Neural progenitor cell (in vitro differentiated cells): ENCODE measurements around the gene RNF183. TPM values are rescaled to one million over a fixed set of nuclear protein-coding genes. Genes with fewer than 3 reads are reported as not detected.

Source experiments
- DNase-seq: peaks from one replicate; pipeline ENCODE4 v3.0.0-alpha.2; 2016; ENCODE audit warnings: low spot score
- H2AFZ ChIP-seq: fragments of 200-600 bp; sonication (generic); replicated peaks from 2 replicates; pipeline ENCODE4 v1.6.1; 2016; ENCODE audit warnings: antibody characterized with exemption
- H3F3A ChIP-seq: fragments of 200-600 bp; sonication (generic); 2 replicates; pipeline ENCODE4 v1.6.1; 2016; ENCODE audit warnings: antibody characterized with exemption, low read depth
- H3K27ac ChIP-seq: fragments of 200-600 bp; sonication (generic); 2 replicates; pipeline ENCODE4 v1.5.1; 2016; ENCODE audit warnings: mild to moderate bottlenecking
- H3K27me3 ChIP-seq: fragments of 200-600 bp; sonication (generic); 2 replicates; pipeline ENCODE4 v1.6.1; 2016; ENCODE audit warnings: mild to moderate bottlenecking, moderate library complexity
- H3K36me3 ChIP-seq: fragments of 200-600 bp; sonication (generic); 2 replicates; pipeline ENCODE4 v1.5.1; 2016
- H3K4me1 ChIP-seq: fragments of 200-600 bp; sonication (generic); 2 replicates; pipeline ENCODE4 v1.6.1; 2016; ENCODE audit warnings: mixed run types
- H3K4me2 ChIP-seq: fragments of 200-600 bp; sonication (generic); 2 replicates; pipeline ENCODE4 v1.6.1; 2016
- H3K4me3 ChIP-seq: fragments of 200-600 bp; sonication (generic); 2 replicates; pipeline ENCODE4 v1.5.1; 2016
- H3K79me2 ChIP-seq: fragments of 200-600 bp; sonication (generic); 2 replicates; pipeline ENCODE4 v1.6.1; 2016; ENCODE audit warnings: low read depth
- H3K9ac ChIP-seq: fragments of 200-600 bp; sonication (generic); 2 replicates; pipeline ENCODE4 v1.6.1; 2016
- H3K9me3 ChIP-seq: fragments of 200-600 bp; sonication (generic); 2 replicates; pipeline ENCODE4 v1.5.1; 2016; ENCODE audit warnings: low read depth
- H4K20me1 ChIP-seq: fragments of 200-600 bp; sonication (generic); 2 replicates; pipeline ENCODE4 v1.6.1; 2016; ENCODE audit warnings: low read depth
- H3K27ac Mint-ChIP-seq: 3 replicates; pipeline ENCODE4 v1.8.0; 2021; ENCODE audit warnings: mixed read lengths
- H3K27me3 Mint-ChIP-seq: 2 replicates; pipeline ENCODE4 v1.8.0; 2022; ENCODE audit warnings: low read depth, mild to moderate bottlenecking, inconsistent platforms, moderate library complexity, mixed read lengths; ENCODE audit not compliant: insufficient read depth
- H3K36me3 Mint-ChIP-seq: 3 replicates; pipeline ENCODE4 v1.8.0; 2021; ENCODE audit warnings: mixed read lengths
- H3K4me1 Mint-ChIP-seq: 3 replicates; pipeline ENCODE4 v1.8.0; 2021; ENCODE audit warnings: mixed read lengths
- H3K4me3 Mint-ChIP-seq: 3 replicates; pipeline ENCODE4 v1.8.0; 2021; ENCODE audit warnings: mild to moderate bottlenecking, moderate library complexity, mixed read lengths
- H3K9me3 Mint-ChIP-seq: 3 replicates; pipeline ENCODE4 v1.8.0; 2020; ENCODE audit warnings: mixed read lengths
- EZH2 ChIP-seq: fragments of 200-600 bp; sonication (generic); IDR thresholded peaks from 2 replicates; pipeline ENCODE4 v1.6.1; 2017; ENCODE audit warnings: antibody characterized with exemption, mild to moderate bottlenecking, moderate library complexity
- EZH2phosphoT487 ChIP-seq: fragments of 200-600 bp; sonication (generic); IDR thresholded peaks from 2 replicates; pipeline ENCODE4 v1.6.1; 2017; ENCODE audit warnings: antibody characterized with exemption
- total RNA-seq: library from RNA; depleted of rRNA; stranded (reverse); fragments of >200 nt; gene quantifications from 2 replicates; pipeline ENCODE4 v1.2.3, GENCODE V29; 2015; ENCODE audit warnings: low replicate concordance
- TF ChIP-seq, protein P1 (sequence below): fragments of 200-600 bp; sonication (generic); IDR thresholded peaks from 2 replicates; pipeline ENCODE4 v1.5.1; 2017; ENCODE audit warnings: antibody characterized with exemption, mild to moderate bottlenecking

Gene RNF183, protein sequence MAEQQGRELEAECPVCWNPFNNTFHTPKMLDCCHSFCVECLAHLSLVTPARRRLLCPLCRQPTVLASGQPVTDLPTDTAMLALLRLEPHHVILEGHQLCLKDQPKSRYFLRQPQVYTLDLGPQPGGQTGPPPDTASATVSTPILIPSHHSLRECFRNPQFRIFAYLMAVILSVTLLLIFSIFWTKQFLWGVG
- 0.09 and 0.28 TPM in 2 replicates for total RNA-seq

DNA sequence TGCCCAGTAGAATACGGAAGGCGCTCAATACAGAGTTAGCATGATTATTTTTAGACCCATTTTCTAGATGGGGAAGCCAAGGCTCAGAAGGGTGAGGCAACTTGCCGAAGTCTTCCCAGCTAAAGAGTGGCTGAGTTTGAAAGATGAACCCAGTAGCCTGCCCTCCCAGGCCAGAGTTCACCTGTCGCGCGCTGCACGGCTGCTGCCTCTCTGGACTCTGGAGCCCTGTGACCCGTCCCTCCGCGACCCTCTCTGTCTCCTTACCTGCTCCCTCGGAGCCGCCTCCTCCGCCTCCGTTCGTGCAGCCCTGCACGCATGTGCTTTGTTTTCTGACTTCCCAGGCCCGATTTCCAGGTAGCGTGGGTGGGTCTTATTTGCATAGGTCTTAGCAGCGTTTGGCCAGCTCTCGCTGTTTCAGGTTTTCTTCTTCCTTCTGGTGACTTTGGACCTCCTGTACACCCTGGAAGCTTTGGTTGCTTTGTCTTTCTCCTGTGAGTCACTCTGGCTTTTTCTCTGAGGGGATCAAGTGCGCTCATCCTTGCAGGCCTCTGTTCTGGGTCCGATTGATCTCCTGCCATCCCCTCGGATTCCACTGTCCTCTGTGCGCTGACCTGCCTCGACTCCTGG is at the start of gene RNF183:
Gene RNF183 (minus strand): TSS at position 585 of the 627 bp plus-strand sequence. CDS start 5,192 bp downstream, outside the sequence.
- no peaks in the 10 kb centered on the region for H3K27me3 Mint-ChIP-seq
- DNase-seq = peak; percentile 61
- no peak for TF ChIP-seq EZH2phosphoT487
- TF ChIP-seq EZH2 = no peak
- TF ChIP-seq, protein P1, sequence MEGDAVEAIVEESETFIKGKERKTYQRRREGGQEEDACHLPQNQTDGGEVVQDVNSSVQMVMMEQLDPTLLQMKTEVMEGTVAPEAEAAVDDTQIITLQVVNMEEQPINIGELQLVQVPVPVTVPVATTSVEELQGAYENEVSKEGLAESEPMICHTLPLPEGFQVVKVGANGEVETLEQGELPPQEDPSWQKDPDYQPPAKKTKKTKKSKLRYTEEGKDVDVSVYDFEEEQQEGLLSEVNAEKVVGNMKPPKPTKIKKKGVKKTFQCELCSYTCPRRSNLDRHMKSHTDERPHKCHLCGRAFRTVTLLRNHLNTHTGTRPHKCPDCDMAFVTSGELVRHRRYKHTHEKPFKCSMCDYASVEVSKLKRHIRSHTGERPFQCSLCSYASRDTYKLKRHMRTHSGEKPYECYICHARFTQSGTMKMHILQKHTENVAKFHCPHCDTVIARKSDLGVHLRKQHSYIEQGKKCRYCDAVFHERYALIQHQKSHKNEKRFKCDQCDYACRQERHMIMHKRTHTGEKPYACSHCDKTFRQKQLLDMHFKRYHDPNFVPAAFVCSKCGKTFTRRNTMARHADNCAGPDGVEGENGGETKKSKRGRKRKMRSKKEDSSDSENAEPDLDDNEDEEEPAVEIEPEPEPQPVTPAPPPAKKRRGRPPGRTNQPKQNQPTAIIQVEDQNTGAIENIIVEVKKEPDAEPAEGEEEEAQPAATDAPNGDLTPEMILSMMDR = no peak
- peaks cover 22% of the 10 kb centered on the region for H3K4me1 Mint-ChIP-seq
- peaks cover 7% of the 10 kb centered on the region for H3K4me1 ChIP-seq
- peak within 1 kb of the TSS; percentile 98 for H3K27ac Mint-ChIP-seq
- H3K9ac ChIP-seq = no peak within 1 kb of the TSS
- H3K9me3 ChIP-seq = no peaks in the 10 kb centered on the region
- H3K4me2 ChIP-seq = no peak within 1 kb of the TSS
- no peaks in the 10 kb centered on the region for H3K79me2 ChIP-seq
- H3K27me3 ChIP-seq = no peaks in the 10 kb centered on the region
- H3K9me3 Mint-ChIP-seq = no peaks in the 10 kb centered on the region
- H3K36me3 Mint-ChIP-seq = no peaks in the 10 kb centered on the region
- peaks cover 11% of the 10 kb centered on the region for H3F3A ChIP-seq
- no peak within 1 kb of the TSS for H3K27ac ChIP-seq
- peak within 1 kb of the TSS; percentile 12 for H3K4me3 Mint-ChIP-seq
- H3K36me3 ChIP-seq = no peaks in the 10 kb centered on the region
- peak within 1 kb of the TSS; percentile 2 for H2AFZ ChIP-seq
- H3K4me3 ChIP-seq = no peak within 1 kb of the TSS
- no peaks in the 10 kb centered on the region for H4K20me1 ChIP-seq

DNA sequence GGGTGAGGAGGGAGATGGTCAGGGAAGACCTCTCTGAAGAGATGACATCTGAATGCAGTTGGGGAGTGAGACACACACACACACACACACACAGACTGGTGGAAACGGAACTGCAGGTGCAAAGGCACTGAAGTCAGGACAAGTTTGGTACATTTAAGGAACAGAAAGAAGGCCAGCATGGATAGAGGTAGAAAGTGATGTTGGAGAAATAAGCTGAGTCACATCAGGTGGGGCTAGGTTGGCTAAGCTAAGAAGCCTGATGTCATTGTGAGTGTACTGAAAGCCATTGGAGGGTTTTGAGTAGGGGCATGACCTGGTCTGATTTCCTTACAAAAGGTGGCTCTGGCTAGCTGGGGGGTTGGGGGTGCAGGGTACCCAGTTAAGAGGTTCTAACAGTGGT is 49.2 kb upstream of the RNF183 start:
- H3K27me3 ChIP-seq = peaks cover 53% of the 10 kb centered on the region
- peaks cover 8% of the 10 kb centered on the region for H3K4me1 Mint-ChIP-seq
- no peak overlapping the region for H3K27ac Mint-ChIP-seq
- H3K4me2 ChIP-seq = no peak overlapping the region
- TF ChIP-seq EZH2 (no peak), EZH2phosphoT487 (no peak)
- peaks cover 5% of the 10 kb centered on the region for H4K20me1 ChIP-seq
- no peak overlapping the region for H3K4me3 Mint-ChIP-seq
- no peaks in the 10 kb centered on the region for H3K79me2 ChIP-seq
- H3K36me3 Mint-ChIP-seq = no peaks in the 10 kb centered on the region
- DNase-seq = no peak
- no peaks in the 10 kb centered on the region for H3K36me3 ChIP-seq
- no peaks in the 10 kb centered on the region for H3F3A ChIP-seq
- no peak overlapping the region for H3K27ac ChIP-seq
- peaks cover 61% of the 10 kb centered on the region for H3K27me3 Mint-ChIP-seq
- H3K9me3 ChIP-seq = no peaks in the 10 kb centered on the region
- H3K9ac ChIP-seq = no peak overlapping the region
- peaks cover 7% of the 10 kb centered on the region for H3K4me1 ChIP-seq
- H3K4me3 ChIP-seq = no peak overlapping the region
- no peak overlapping the region for H2AFZ ChIP-seq
- no peaks in the 10 kb centered on the region for H3K9me3 Mint-ChIP-seq

DNA sequence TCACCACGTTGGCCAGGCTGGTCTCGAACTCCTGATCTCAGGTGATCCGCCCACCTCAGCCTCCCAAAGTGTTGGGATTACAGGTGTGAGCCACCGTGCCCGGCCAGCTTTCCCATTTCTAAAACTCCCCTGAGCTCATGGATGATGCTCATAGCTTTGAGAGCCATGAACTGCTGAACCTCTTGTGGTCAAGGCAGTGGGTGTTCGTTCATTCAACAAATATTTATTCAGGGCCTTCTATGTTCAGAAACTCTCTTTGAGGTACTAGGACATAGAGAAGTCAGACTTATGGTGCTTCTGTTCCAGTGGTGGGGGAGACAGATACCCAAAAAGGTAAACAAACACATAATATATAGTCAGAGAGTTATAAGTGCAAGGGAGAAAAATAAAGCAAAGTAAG is 48.8 kb upstream of the RNF183 start:
- no peak overlapping the region for H3K9ac ChIP-seq
- no peak overlapping the region for H2AFZ ChIP-seq
- TF ChIP-seq, protein P1 = no peak
- no peak for TF ChIP-seq EZH2
- no peak for TF ChIP-seq EZH2phosphoT487
- H3K4me2 ChIP-seq = no peak overlapping the region
- H3K79me2 ChIP-seq = no peaks in the 10 kb centered on the region
- Mint-ChIP-seq H3K27ac (no peak overlapping the region), H3K9me3 (no peaks in the 10 kb centered on the region), H3K4me3 (no peak overlapping the region), H3K36me3 (no peaks in the 10 kb centered on the region), H3K4me1 (peaks cover 8% of the 10 kb centered on the region), H3K27me3 (peaks cover 65% of the 10 kb centered on the region)
- peaks cover 57% of the 10 kb centered on the region for H3K27me3 ChIP-seq
- H3K4me1 ChIP-seq = peaks cover 7% of the 10 kb centered on the region
- no peak overlapping the region for H3K4me3 ChIP-seq
- no peak overlapping the region for H3K27ac ChIP-seq
- no peaks in the 10 kb centered on the region for H3K36me3 ChIP-seq
- no peak for DNase-seq
- H3F3A ChIP-seq = no peaks in the 10 kb centered on the region
- peaks cover 5% of the 10 kb centered on the region for H4K20me1 ChIP-seq
- H3K9me3 ChIP-seq = no peaks in the 10 kb centered on the region

DNA sequence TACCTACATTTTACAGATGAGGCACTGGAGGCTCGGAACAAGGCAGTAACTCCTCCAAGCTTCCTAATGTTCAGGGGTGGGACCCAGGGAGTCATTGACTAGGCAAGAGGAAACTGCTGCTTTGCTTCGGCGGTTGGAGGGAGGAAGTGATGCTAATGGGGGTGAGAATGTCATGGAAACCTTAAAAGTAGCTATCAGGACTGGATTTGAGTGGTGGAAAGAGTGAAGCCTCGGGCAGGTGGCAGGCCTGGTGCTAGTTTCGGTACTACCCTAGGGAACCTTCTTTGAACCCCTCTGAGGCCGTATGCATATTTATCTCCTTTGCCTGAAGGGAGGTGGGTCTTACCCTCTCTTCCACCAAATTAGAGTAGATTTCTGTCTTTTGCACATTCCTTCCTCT is 47.8 kb upstream of the RNF183 start:
- Histone ChIP-seq H3K9me3 (no peaks in the 10 kb centered on the region), H4K20me1 (peaks cover 5% of the 10 kb centered on the region), H2AFZ (no peak overlapping the region), H3K4me2 (no peak overlapping the region), H3K4me1 (peaks cover 7% of the 10 kb centered on the region), H3F3A (no peaks in the 10 kb centered on the region), H3K27me3 (peaks cover 65% of the 10 kb centered on the region), H3K9ac (no peak overlapping the region), H3K36me3 (no peaks in the 10 kb centered on the region), H3K79me2 (no peaks in the 10 kb centered on the region), H3K4me3 (no peak overlapping the region), H3K27ac (no peak overlapping the region)
- H3K27me3 Mint-ChIP-seq = peaks cover 63% of the 10 kb centered on the region
- no peaks in the 10 kb centered on the region for H3K9me3 Mint-ChIP-seq
- no peak for TF ChIP-seq EZH2phosphoT487
- TF ChIP-seq EZH2 = no peak
- TF ChIP-seq, protein P1 = no peak
- H3K4me3 Mint-ChIP-seq = peak overlapping the region; percentile 80
- H3K4me1 Mint-ChIP-seq = peaks cover 8% of the 10 kb centered on the region
- no peaks in the 10 kb centered on the region for H3K36me3 Mint-ChIP-seq
- H3K27ac Mint-ChIP-seq = no peak overlapping the region
- no peak for DNase-seq
